Activated naive CD4-positive, alpha-beta T cell treated with anti-CD3 and anti-CD28 coated beads for 36 hours (primary cell): ENCODE results near the gene BAAT. TPM values are rescaled to one million over a fixed set of nuclear protein-coding genes. Genes with fewer than 3 reads are reported as not detected.

Experiments
- CTCF ChIA-PET: fragments of 350-600 bp; sonication (Branson Sonifier 250); formaldehyde crosslinking; loops from one replicate; lab custom pipeline; 2021; ENCODE audit warnings: antibody characterized with exemption; lab: Charles Lee
- DNase-seq: peaks from one replicate; pipeline ENCODE4 v3.0.0-alpha.2; 2020
- H3K27ac Mint-ChIP-seq: one replicate; pipeline ENCODE4 v1.8.0; 2021; ENCODE audit warnings: mild to moderate bottlenecking, mixed read lengths
- H3K27me3 Mint-ChIP-seq: one replicate; pipeline ENCODE4 v1.8.0; 2021; ENCODE audit warnings: low read depth, mixed read lengths
- H3K36me3 Mint-ChIP-seq: one replicate; pipeline ENCODE4 v1.8.0; 2021; ENCODE audit warnings: low read depth, mixed read lengths
- H3K4me1 Mint-ChIP-seq: one replicate; pipeline ENCODE4 v1.8.0; 2021; ENCODE audit warnings: low read depth, mixed read lengths
- H3K4me3 Mint-ChIP-seq: one replicate; pipeline ENCODE4 v1.8.0; 2021; ENCODE audit warnings: mild to moderate bottlenecking, moderate library complexity, mixed read lengths
- H3K9me3 Mint-ChIP-seq: one replicate; pipeline ENCODE4 v1.8.0; 2021; ENCODE audit warnings: mixed read lengths
- intact Hi-C: fragments of 100-400 bp; cut with micrococcal nuclease; formaldehyde crosslinking; loops from one replicate; pipeline ENCODE4 v1.15.1; 2023
- total RNA-seq, 2 experiments: library from RNA; stranded (reverse); gene quantifications; one replicate each; pipeline ENCODE4 v1.2.3, GENCODE V29; 2021

Gene BAAT
- total RNA-seq, 2 experiments from 2014 or later, result not detected

DNA sequence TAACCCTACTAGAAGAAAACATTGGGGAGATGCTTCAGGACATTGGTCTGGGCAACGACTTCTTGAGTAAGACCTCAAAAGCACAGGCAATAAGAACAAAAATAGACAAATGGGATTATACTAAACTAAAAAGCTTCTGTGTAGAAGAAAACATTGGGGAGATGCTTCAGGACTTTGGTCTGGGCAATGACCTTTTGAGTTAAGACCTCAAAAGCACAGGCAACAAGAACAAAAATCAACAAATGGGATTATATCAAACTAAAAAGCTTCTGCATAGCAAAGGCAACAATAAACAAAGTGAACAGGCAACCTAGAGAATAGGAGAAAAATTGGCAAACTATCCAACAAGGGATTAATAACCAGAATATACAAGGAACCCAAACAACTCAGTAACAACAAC lies 9.9 kb upstream of the BAAT start:
- Mint-ChIP-seq H3K27ac (no peak overlapping the region), H3K27me3 (no peaks in the 10 kb centered on the region), H3K9me3 (peaks cover 18% of the 10 kb centered on the region), H3K36me3 (peaks cover 63% of the 10 kb centered on the region), H3K4me1 (peaks cover 56% of the 10 kb centered on the region), H3K4me3 (no peak overlapping the region)
- CTCF ChIA-PET, result no interaction called here
- intact Hi-C loops, result loop anchor here (5.0 kb wide), 2 partner anchors 797 to 967 kb away; partner anchors contain the start of gene MSANTD3
- no peak for DNase-seq

DNA sequence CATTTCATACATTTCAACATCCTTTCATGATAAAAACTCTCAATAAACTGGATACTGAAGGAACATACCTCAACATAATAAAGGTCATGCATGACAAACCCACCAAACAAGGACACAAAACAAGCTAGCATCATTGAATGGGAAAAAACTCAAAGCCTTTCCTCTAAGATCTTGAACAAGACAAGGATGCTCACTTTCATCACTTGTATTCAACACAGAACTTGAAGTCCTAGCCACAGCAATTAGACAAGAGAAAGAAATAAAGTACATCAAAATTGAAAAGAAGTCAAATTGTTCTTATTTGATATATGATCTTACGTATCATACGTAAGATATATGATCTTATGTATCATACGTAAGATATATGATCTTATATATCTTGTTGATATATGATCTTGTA lies 8.3 kb upstream of the BAAT start:
- H3K9me3 Mint-ChIP-seq, result peaks cover 18% of the 10 kb centered on the region
- H3K27ac Mint-ChIP-seq, result no peak overlapping the region
- no peak for DNase-seq
- H3K4me3 Mint-ChIP-seq, result no peak overlapping the region
- H3K4me1 Mint-ChIP-seq, result peaks cover 58% of the 10 kb centered on the region
- intact Hi-C loops, result no loop called here
- CTCF ChIA-PET, result no interaction called here
- peaks cover 70% of the 10 kb centered on the region for H3K36me3 Mint-ChIP-seq
- H3K27me3 Mint-ChIP-seq, result no peaks in the 10 kb centered on the region

DNA sequence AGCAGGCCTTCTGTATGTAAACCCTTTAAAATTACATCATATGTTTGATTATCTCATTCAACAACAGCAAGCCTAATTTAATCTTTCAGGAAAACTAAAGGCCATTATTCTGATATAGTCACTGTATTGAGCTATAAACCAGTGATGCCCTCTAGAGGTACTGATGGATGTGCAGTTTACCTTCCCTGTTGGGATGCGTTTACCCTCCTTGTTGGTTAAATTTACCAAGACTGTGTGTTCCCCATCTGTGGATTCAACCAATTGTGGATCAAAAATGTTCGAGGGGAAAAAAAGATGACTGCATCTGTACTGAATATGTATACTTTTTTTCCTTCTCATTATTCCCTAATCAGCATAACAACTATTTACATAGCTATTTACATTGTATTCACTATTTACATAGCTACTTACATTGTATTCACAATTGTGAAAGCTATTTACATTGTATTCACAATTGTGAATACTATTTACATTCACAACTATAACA lies 3.7 kb upstream of the BAAT start:
- no peaks in the 10 kb centered on the region for H3K27me3 Mint-ChIP-seq
- H3K27ac Mint-ChIP-seq, result peak overlapping the region; percentile 69
- no peak for DNase-seq
- H3K4me1 Mint-ChIP-seq, result peaks cover 30% of the 10 kb centered on the region
- H3K9me3 Mint-ChIP-seq, result peaks cover 18% of the 10 kb centered on the region
- CTCF ChIA-PET, result interaction anchor here (0.6 to 2.3 kb wide), 12 partner anchors 10 to 867 kb away, joined by 3 to 18 read pairs (median 3); partner anchors contain the start of genes MRPL50 and ZNF189
- peaks cover 49% of the 10 kb centered on the region for H3K36me3 Mint-ChIP-seq
- intact Hi-C loops, result no loop called here
- H3K4me3 Mint-ChIP-seq, result no peak overlapping the region

DNA sequence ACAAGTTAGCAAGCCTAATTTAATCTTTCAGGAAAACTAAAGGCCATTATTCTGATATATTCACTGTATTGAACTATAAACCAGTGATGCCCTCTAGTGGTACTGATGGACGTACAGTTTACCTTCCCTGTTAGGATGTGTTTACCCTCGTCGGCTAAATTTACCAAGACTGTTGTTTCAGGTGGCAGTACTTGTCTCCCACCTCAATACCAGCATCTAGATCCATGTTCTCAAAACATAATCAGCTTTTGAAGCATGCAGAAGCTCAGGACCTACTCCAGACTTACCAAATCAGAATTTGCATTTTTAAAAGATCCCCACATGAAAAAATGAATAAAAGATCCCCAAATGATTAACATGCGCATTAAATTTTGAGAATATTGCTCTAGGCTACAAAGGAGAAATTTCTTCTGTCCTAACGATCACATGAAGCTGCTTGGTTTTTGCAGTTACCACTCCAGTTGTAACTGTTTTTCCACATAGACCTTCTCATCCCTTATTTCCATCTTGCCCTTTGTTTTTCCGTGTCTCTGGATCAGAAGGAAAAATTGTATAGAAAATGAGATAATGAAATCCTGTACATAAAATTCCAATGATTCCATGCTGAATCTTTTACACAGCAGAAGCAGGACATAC lies 3.2 kb upstream of the BAAT start:
- CTCF ChIA-PET, result interaction anchor here (0.8 to 2.3 kb wide), 11 partner anchors 10 to 146 kb away, joined by 3 to 18 read pairs (median 4); partner anchors contain the start of genes MRPL50 and ZNF189
- Mint-ChIP-seq H3K27ac (peak overlapping the region; percentile 69), H3K36me3 (peaks cover 44% of the 10 kb centered on the region), H3K4me3 (no peak overlapping the region), H3K9me3 (peaks cover 15% of the 10 kb centered on the region), H3K4me1 (peaks cover 26% of the 10 kb centered on the region), H3K27me3 (no peaks in the 10 kb centered on the region)
- DNase-seq, result no peak
- intact Hi-C loops, result no loop called here

DNA sequence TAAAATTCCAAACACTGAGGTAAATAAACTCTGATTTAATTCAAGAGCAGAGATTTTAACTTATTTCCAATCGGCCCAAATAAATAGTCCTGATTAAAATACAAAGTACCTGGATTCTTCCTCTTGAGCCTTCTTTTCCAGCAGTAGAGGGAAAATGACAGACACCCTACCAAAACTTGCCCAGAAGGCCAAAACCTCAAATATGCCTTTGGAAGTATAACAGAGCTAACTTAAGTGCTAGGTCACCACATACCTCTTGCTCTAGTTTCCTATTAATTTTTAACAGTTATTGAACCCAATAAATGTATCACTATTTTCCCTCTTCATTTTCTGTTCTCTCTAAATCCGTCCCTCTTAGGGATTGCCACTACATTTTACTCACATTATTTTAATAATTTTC lies 1.4 kb downstream of the BAAT start:
- Mint-ChIP-seq H3K27me3 (peaks cover 3% of the 10 kb centered on the region), H3K36me3 (peaks cover 18% of the 10 kb centered on the region), H3K4me1 (peaks cover 6% of the 10 kb centered on the region), H3K4me3 (no peak overlapping the region), H3K27ac (no peak overlapping the region), H3K9me3 (peaks cover 10% of the 10 kb centered on the region)
- intact Hi-C loops, result no loop called here
- CTCF ChIA-PET, result no interaction called here
- no peak for DNase-seq

DNA sequence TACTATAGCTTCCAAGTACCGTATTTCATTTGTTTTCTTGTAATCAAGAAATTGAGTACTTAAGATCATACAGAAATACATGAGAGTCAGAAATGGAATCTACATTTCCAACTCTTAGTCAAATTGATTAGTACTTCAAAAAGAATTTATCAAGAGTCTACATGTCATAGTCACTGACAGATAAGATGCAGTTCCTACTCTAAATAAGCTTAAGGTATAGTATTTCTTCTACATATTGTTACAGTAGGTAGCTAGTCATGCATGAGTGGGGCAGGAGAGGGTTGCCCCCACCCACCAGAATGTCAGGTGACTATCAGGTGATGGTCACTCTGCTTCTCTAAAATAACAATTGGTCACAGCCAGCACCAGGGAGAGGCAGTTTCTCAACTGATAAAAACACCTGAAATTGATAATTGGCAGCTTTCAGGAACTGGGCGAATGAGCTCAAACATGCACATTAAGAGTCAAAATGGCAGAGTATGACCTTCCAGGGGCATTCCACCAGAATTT lies 2.9 kb downstream of the BAAT start:
- intact Hi-C loops, result no loop called here
- no peak for DNase-seq
- peaks cover 12% of the 10 kb centered on the region for H3K9me3 Mint-ChIP-seq
- H3K4me3 Mint-ChIP-seq, result no peak overlapping the region
- H3K4me1 Mint-ChIP-seq, result no peaks in the 10 kb centered on the region
- peaks cover 3% of the 10 kb centered on the region for H3K27me3 Mint-ChIP-seq
- H3K36me3 Mint-ChIP-seq, result peaks cover 13% of the 10 kb centered on the region
- no peak overlapping the region for H3K27ac Mint-ChIP-seq
- CTCF ChIA-PET, result interaction anchor here (0.7 kb wide), 1 partner anchor 15 kb away, joined by 3 read pairs; no protein-coding TSS in a partner anchor

DNA sequence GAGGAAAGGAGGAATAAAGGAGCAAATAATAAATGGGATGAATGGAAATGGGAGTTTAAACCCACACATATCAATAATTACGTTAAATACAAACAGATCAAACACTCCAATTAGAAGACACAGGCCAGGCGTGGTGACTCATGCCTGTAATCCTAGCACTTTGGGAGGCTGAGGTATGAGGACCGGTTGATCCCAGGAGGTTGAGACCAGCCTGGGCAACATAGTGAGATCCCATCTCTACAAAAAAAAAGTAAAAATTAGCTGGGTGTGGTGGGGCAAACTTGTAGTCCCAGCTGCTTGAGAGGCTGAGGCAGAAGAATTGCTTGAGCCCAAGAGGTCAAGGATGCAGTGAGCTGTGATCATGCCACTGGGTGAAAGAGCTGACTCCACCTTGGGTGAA lies 3.7 kb downstream of the BAAT start:
- Mint-ChIP-seq H3K4me3 (no peak overlapping the region), H3K27me3 (peaks cover 7% of the 10 kb centered on the region)

DNA sequence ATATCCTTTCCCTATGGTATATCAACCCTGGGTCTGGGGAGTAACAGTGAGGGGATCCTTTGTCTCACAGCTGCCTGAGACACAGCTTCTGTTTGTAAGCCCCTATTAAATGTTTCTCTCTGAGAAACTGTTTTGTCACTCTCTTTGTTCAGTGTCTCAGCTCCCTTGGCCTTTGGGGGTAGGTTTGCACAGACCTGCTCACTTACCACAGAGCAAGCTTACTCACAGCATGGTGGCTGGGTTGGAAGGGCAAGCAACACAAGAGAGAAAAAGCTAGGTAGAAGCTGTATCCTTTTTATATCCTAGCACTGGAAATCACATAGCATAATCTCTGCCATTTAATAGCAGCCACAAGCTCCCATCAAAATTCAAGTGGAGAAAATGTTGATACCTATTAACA lies 4.5 kb downstream of the BAAT start:
- no peak for DNase-seq
- Mint-ChIP-seq H3K9me3 (peaks cover 9% of the 10 kb centered on the region), H3K4me1 (no peaks in the 10 kb centered on the region), H3K4me3 (no peak overlapping the region), H3K36me3 (peaks cover 5% of the 10 kb centered on the region), H3K27me3 (peaks cover 12% of the 10 kb centered on the region), H3K27ac (no peak overlapping the region)
- intact Hi-C loops, result no loop called here
- CTCF ChIA-PET, result no interaction called here

More for the DNA sequence above, 3.7 kb downstream of the BAAT start:
- CTCF ChIA-PET, result interaction anchor here (0.7 kb wide), 1 partner anchor 14 kb away, joined by 3 read pairs; no protein-coding TSS in a partner anchor
- intact Hi-C loops, result no loop called here
- Mint-ChIP-seq H3K36me3 (peaks cover 11% of the 10 kb centered on the region), H3K9me3 (peaks cover 12% of the 10 kb centered on the region), H3K27ac (no peak overlapping the region), H3K4me1 (no peaks in the 10 kb centered on the region)
- DNase-seq, result no peak

DNA sequence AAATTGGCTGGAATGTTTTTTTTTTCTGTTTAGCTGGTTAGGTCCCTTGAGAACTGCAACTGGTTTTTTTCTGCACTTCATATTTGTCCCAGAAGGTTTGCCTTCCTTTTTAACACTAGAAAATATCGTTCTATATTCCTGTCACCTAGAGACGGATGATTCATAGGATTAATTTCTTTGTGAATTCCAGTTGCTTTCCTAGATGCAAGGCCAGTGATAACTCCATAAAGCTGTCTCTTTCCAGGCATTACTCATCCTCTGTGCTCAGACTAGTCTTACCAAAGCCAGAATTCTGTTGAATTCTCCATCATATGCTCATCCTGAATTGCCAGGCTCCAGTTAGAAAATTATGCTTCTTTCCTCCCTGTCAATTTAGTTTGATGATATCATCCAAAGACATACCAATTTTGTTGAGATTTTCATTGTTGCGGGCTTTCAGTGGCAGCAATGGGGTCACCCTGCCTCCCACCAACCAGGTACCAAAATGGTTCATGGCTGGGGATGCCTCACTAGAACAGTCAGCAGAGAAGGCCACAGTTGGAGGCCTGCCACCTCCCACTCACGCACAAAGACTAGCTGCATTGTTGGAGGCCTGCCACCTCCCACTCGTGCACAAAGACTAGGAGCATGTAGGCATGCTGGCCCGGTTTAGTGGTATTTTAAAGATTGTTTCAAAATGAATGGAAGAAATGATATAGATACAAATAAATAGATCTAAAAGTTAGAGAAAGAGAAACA lies 8.5 kb downstream of the BAAT start:
- CTCF ChIA-PET, result interaction anchor here (1.1 kb wide), 1 partner anchor 12 kb away, joined by 6 read pairs; no protein-coding TSS in a partner anchor

DNA sequence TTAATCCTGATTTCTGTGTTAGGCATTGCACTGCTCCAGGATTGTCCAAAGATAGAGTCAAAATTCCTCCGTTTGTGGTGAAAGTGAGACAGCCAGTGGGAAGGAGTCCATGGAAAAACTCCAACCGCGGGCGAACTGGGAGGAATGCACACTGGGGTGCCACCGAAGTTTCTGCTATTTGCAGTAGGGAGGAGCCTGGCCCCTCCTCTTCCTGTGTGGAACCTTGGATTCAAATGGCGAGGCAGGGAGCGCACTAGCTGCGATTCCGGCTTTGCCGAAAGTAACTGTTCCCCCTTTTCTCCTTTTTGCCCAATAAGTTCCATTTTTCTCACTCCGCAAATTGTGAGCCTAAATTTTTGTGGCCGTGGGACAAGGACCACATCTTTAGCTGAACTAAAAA lies 9.3 kb downstream of the BAAT start:
- peaks cover 19% of the 10 kb centered on the region for H3K27me3 Mint-ChIP-seq
- no peak overlapping the region for H3K4me3 Mint-ChIP-seq
- no peak for DNase-seq
- H3K4me1 Mint-ChIP-seq, result no peaks in the 10 kb centered on the region
- CTCF ChIA-PET, result no interaction called here
- H3K27ac Mint-ChIP-seq, result no peak overlapping the region
- peaks cover 2% of the 10 kb centered on the region for H3K9me3 Mint-ChIP-seq
- intact Hi-C loops, result no loop called here
- H3K36me3 Mint-ChIP-seq, result no peaks in the 10 kb centered on the region

More for the DNA sequence above, 8.5 kb downstream of the BAAT start:
- intact Hi-C loops, result no loop called here
- no peak overlapping the region for H3K27ac Mint-ChIP-seq
- no peak overlapping the region for H3K4me3 Mint-ChIP-seq
- DNase-seq, result no peak
- H3K27me3 Mint-ChIP-seq, result peaks cover 19% of the 10 kb centered on the region
- H3K4me1 Mint-ChIP-seq, result no peaks in the 10 kb centered on the region
- H3K36me3 Mint-ChIP-seq, result no peaks in the 10 kb centered on the region
- peaks cover 2% of the 10 kb centered on the region for H3K9me3 Mint-ChIP-seq

DNA sequence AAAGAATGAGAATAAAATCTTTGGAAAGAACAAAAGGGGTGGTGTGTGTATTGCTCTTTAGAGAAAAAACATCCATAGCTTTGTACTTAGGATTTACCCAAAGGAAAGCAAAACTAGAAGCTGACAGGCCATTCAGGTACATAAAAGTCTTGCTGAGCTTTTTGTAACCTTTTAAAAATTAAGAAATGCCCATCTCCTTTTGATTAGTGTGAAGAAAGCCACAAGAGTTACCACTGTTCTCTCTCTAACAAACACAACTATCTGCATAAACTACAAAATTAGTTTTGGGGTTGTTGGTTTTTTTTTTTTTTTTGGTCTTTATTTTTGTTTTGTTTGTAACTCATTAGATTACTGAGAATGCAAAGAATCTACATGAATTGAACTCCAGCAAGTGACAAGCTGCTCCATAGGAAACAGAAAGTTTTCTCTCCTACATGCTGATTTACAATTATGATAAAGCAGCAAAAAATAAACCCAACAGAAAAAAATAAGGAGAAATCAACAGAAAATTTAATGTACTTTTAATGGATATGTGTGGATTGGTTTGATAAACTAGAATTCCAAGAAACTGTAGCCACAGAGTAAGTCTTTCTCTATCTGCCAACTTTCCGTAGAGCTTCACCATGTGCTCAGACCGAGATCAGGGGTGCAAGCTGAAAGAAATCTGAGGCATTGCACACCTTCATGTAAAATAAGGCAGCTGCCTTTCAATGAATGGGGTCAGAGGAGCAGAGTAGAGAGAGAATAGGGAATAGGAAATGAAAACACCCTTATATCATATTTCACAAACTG lies 12.3 kb downstream of the BAAT start:
- no peak for DNase-seq
- peaks cover 20% of the 10 kb centered on the region for H3K27me3 Mint-ChIP-seq
- H3K27ac Mint-ChIP-seq, result no peak overlapping the region
- CTCF ChIA-PET, result interaction anchor here (0.6 to 3.6 kb wide), 2 partner anchors 16 to 57 kb away, joined by 3 to 18 read pairs; no protein-coding TSS in a partner anchor
- no peaks in the 10 kb centered on the region for H3K4me1 Mint-ChIP-seq
- no peak overlapping the region for H3K4me3 Mint-ChIP-seq
- H3K9me3 Mint-ChIP-seq, result no peaks in the 10 kb centered on the region
- H3K36me3 Mint-ChIP-seq, result no peaks in the 10 kb centered on the region
- intact Hi-C loops, result no loop called here

DNA sequence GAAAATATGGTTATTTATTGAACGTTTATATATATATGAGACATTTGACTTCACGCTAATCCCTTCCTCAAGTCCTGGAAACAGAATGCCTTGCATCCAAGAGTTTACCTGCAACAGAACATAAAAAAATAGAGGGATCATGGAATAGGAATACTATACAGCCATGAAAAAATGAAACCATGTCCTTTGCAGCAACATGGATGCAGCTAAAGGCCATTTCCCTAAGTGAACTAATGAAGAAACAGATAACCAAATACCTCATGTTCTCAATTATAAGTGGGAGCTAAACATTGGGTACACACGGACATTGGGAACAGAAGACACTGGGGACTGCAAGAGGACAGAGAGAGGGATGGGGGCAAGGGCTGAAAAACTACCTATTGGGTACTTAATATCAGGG lies 13.0 kb downstream of the BAAT start:
- Mint-ChIP-seq H3K27me3 (peaks cover 20% of the 10 kb centered on the region), H3K9me3 (no peaks in the 10 kb centered on the region), H3K4me3 (no peak overlapping the region), H3K4me1 (no peaks in the 10 kb centered on the region), H3K36me3 (no peaks in the 10 kb centered on the region), H3K27ac (no peak overlapping the region)
- intact Hi-C loops, result no loop called here
- no peak for DNase-seq
- CTCF ChIA-PET, result interaction anchor here (3.6 kb wide), 1 partner anchor 16 kb away, joined by 18 read pairs; no protein-coding TSS in a partner anchor
